ENCODE measurements around the gene ANKRD66.
"Not testable (repeated sequence)": the region's sequence is repeated elsewhere in the genome, so short reads cannot be mapped to it uniquely, and the experiment has no call there.

ANKRD66 gene

DNA sequence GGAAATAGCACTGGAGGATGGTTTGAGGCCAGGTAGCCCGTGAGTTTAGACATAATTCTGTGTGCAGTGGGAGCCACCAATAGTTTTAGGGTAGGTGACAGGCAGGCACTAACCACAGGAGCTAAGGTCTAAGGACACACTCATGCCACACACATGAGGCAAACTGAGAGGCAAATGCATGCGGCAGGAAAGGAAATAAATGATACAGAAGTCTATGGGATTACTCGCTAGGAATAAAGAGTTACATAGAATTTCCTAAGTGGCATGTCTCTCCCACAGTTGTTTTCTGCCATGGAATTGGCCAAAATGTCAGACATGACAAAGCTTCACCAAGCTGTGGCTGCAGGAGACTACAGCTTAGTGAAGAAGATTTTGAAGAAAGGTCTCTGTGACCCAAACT lies 4.9 kb downstream of the ANKRD66 start:
- DNase-seq (ENCODE audit: low spot score), result no peak

DNA sequence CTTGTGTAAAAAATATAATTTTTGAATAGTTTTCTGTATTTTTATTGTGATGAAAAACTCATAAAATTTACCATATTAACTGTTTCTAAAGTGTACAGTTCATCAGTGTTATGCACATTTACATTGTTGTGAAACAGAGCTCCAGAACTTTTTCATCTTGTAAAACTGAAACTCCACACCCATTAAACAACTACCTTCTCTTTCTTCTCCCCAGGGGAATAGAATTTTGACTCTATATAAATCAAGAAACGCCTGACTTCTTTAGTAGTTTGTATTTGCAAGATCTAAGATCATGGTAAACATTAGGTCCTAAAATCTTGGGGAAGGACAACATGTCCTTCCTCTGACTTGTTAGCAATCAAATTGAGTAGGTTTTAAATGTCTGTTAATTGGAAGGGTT lies 9.1 kb downstream of the ANKRD66 start:
- DNase-seq (ENCODE audit: low spot score), result no peak

DNA sequence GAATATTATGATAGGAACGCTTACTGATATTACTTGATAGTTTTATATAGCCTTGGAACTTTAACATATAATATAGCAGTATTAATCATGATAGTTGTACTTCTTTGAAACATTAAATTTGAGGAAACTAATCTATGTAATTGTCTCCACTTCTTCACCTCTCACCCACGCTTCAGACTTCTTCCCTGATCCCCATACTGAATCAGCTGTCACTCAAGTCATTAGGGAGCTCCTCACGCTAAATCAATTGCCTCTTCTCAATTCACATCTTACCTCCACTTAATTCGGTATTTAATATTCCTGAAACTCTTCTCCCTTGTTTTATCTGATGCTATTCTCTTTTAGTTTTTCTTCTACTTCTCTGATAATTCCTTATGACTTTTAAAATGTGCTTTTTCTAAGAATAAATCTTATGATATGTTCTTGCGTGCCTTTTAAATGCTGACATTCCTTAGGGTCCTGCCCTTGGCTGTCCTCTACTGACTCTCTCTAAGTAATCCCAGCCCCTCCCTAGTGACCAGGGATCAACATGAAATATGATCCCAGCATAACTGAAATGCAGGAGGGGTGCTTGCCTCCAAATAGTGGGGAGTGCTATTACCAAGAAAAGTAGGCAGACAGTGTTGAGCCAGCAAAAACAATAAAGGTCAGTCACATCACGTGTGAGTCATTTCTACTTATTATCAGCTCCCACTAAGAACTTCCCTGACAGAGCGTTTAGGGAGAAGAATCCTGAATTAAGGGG lies 9.9 kb downstream of the ANKRD66 start:
- no peak for DNase-seq (ENCODE audit: low spot score)

DNA sequence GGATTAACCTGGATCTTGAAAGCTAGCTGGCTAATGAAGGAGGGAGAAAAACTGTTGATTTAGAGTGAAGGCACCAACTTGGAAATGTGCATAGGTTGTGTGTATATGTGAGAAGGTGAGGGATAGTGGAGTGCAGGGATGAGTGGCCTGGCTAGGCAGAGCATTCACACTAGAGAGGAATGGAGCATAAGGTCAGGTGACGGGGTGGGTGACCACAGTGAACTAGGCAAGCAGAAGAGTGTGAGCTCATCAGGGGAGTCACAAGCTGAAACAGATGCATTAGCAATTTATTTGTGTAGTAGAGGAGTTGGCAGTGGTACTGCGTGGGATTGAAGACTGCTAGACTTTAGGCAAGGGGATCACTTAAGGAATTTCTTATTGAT lies 10.5 kb downstream of the ANKRD66 start:
- DNase-seq (ENCODE audit: low spot score), result no peak

DNA sequence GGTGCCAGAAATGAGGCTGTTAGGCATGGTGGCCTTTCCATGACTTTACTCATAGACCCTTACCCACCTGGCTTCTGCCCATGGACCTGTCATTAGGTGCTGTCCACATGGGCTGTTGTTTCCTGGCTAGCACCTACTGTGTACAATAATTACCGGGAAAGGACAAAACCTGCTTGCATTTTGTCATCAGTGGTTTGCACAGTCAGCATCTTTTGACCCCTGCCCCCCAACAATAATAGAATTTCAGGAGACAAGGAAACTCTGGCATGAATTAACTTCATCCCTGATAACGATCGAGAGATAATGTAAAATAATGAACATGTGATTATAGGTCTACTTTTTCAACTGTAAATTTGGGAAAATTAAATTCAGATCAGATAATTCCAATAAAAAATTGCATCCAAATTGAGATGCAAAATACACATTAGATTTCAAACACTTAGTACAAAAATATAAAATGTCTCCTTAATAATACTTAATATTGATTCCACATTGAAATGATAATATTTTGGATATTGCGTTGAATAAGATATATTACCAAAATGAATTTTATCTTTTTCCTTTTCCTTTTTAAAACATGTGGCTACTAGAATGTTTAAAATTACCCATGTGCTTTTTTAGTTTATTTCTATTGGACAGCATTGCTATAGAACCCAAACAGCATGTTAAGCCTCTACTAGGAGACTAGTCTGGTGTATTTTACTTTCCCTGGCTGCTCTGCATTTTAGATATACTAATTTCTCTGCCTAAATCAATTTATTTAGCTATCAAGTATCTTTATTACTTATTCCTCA lies 12.4 kb downstream of the ANKRD66 start:
- no peak for DNase-seq (ENCODE audit: low spot score)

DNA sequence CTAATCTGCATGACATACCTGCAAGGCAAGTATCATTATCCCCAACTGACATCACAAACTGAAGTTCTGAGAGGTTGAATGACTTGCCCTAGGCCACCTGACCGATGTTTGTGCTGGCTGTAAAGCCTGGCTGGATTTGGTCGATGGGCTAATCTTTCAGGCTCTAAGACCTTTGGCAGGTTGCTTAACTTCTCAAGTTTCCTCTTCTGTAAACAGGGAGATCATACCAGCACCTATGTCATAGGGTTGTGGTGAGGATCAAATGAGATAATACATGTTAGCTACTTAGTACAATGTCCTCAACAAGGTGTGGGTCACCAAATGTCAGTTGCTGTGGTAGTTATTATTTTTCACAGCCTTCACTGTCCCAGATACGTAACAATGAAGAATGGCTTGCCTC lies 14.2 kb downstream of the ANKRD66 start:
- DNase-seq (ENCODE audit: low spot score), result no peak

DNA sequence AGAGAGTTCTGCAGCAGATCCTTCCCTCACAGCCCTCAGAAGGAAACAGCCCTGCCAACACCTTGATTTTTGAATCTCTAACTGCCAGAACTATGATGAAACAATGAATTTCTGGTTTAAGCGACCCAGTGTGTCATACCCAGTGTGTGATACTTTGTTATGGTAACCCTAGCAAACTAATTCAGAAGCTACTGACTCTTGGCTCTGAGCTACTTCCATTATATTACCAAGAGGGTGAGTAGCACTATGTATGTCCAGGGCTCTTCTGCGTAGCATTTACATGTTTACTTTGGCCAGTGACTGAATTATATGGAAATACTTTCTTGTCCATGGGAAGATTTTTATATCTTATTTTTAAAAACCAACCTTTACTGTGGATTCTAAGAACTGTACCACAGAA lies 16.7 kb downstream of the ANKRD66 start:
- no peak for DNase-seq (ENCODE audit: low spot score)

DNA sequence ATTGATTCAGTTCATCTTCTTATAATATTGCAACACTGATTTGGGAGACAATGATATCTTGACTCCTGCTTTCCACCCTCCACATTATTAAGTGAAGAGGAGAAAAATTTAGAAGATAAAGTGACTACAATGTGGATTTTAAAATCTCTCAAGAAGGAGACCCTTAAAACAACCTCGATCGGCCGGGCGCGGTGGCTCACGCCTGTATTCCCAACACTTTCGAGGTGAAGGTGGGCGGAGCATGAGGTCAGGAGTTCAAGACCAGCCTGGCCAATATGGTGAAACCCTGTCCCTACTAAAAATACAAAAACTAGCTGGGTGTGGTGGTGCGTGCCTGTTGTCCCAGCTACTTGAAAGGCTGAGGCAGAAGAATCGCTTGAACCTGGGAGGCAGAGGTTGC lies 17.5 kb downstream of the ANKRD66 start:
- not testable (repeated sequence) for DNase-seq (ENCODE audit: low spot score)

DNA sequence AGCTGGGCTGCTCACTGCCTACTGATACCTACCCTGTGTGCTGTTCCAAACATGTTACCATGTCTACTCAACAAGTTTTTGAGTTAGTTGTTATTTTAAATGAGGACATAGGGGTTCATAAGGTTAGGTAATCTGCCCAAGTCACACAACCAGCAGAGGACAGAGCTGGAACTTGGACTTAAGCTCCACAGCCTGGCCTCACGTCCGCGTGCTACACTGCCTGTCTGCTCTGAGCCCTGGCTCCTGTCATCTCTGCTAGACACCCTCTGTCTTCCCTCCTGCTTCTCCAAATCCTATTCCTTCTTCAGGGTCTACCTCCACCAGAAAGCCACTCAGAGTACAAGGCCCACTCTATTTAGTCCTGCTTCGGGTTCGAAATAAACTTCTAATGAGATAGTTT lies 18.2 kb downstream of the ANKRD66 start:
- no peak for DNase-seq (ENCODE audit: low spot score)

DNA sequence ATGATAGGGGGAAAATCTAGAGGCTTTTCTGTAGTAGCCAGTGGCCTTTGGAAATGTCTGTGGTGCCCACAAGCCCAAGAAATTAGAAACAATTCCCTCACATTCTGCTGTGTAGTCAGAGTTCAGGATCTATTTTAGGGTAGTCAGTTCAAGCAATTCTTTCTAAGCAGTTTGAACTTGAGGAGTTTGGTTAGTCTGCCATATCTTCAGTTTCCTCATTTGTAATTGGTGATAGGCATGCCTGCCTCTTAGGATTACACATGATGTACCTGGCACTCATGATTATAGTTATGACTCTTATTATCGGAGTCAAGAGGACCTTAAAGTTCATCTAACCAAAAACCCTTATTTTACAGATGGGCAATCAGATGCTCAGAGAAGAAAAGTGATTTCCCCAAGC lies 25.3 kb downstream of the ANKRD66 start:
- DNase-seq (ENCODE audit: low spot score), result no peak

DNA sequence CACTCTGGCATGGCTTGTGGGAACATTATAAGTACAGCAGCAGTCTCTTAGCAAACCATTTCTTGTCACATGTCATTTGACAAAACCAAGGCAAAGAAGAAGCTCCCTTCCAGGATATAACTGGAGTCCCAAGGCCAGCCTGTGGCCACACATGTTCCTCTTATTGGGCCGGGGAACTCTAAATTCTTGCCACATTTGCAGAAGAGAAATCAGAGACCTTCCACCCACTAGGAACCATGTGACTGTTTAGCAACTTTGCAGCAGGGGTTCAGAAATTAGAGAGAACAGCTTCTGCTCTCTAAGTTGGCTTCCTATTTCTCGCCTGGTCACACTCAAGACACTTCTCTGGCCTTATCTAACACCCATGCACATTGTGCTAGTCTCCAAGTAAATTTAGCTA lies 26.0 kb downstream of the ANKRD66 start:
- DNase-seq (ENCODE audit: low spot score), result no peak

DNA sequence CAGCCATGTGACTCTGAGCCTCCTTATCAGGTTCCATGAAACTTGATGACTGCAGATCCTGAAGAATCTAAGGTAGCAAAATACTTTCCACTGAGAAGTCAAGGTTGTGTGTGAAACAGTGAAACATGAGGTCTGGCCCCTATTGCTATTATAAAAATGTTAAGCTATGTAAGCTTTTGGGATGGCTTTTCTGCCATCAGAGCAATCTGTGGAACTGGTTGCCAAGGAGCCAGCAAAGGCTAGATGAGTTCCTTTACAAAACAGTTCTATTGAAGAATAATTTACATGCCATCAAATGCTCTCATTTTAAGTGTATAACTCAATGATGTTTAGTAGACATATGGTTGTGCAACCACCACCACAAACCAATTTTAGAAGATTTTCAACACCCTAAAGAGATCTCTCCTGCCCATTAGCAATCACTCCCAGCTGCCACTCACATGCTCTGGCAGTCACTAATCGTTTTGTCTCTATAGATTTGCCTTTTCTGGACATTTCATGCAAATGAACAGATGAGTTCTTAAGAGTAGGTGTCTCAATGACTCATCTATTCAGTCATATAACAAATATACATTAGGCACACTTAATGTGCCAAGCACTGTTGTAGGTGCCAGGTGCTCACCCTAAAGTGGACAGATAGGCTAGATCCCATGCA lies 26.6 kb downstream of the ANKRD66 start:
- DNase-seq (ENCODE audit: low spot score), result no peak

DNA sequence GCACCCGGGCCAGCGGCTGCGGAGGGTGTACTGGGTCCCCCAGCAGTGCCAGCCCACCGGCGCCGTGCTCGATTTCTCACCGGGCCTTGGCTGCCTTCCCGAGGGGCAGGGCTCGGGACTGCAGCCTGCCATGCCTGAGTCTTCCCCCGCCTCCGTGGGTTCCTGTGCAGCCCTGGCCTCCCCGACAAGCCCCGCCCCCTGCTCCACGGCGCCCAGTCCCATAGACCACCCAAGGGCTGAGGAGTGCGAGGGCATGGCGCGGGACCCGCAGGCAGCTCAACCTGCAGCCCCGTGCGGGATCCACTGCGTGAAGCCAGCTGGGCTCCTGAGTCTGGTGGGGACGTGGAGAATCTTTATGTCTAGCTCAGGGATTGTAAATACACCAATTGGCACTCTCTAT lies 28.0 kb downstream of the ANKRD66 start:
- DNase-seq (ENCODE audit: low spot score), result not testable (repeated sequence)

DNA sequence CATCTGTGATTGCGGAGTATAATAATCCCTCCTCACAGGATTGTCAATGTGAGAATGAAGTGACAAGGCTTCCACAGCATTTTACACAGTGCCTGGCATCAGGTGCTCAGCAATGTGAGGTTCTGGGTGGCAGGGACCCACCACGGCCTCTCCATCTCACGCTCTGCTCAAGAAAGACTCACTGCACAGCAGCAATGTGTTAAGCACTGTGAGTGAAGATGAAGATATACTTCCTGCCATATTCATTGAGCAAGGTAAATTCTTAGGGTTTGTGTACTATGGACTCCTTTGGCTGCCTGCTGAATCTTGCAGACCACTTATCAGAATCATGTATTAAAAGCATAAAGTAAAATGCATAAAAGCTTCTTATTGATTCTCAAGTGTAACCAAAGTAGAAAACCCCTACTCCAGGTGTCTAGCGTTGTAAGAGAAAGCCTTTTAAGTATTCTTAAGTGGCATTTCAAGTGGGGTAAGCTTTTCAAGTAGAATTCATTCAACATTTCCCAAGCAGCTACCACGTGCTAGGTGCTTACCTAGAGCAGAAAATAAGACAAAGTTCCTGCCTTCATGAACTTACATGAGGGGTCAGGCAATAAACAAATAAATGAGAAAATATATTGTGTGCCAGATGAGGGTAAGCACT lies 29.5 kb downstream of the ANKRD66 start:
- DNase-seq (ENCODE audit: low spot score), result no peak

DNA sequence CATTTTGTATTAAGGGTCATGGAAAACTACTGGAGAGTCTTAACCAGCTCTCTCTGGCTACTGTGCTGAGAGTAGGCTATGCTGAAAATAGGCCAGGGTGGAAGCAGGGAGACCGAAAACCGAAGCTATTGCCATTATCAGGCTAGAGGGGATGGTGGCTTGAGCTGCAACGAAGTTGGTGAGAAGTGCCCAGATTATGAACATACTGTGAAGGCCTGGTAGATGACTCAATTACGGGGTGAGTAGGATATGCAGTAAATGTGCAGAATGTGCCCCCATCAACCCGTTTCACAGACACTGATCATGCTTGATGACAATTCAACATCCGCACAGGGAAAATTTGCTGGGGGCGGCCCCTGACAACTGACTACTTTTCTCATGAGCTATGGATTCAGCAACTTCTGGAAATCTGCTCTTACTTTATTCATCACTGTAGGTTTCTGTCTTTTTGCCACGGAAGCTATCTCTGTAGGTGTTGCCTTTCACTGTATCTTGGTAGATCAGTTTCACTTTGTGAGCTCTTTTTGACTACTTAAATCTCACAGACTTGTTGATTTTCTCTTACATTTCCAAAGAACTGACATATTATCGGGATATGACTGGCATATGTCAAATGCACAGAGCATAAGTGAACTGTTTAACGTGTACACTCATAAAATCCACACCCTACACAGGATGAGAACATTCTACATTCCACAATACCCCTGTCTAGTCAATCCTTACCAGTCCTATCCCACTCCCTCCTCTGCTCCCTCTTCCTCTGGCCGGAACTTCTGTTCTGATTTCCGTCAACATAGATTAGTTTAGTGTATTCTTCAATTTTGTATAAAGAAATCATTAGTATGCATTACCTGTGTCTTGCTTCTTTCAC lies 31.0 kb downstream of the ANKRD66 start:
- no peak for DNase-seq (ENCODE audit: low spot score)

DNA sequence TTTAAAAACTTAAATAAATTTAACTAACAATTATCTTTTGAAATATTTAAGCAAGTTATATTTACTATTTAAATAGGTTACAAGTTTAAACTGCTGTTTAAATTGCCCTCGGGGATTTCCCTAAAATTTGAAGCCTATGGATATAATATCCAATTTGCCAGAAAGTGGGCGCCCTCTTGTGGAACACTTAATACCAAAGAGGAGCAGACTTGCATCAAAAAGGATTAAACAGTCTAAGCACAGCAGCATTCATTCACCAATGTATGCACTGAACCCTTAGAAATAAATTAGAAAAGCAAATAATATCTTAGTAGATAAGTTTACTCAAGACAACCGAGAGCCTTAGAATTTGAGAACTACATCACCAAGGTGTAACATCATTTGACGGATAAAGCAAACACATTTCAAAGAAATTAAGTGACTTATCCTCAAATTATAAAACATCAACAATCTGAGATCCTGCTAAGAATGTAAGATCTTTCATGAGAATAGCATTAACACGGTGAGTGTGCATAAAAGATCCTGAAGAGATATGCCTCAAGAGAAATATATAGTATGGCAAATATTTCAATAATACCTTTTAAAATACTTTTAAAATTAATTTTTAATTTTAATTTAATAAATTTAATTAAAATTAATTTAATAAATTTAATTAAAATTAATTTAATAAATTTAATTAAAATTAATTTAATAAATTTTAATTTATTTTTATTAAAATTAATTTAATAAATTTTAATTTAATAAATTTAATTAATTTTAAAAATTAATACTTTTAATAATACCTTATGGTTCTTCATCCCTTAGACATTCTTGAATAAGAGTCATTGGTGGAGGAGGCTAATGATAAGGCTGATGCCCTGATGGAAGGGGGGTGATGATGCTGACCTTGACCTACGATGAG lies 35.0 kb downstream of the ANKRD66 start:
- DNase-seq (ENCODE audit: low spot score), result peak; percentile 52

DNA sequence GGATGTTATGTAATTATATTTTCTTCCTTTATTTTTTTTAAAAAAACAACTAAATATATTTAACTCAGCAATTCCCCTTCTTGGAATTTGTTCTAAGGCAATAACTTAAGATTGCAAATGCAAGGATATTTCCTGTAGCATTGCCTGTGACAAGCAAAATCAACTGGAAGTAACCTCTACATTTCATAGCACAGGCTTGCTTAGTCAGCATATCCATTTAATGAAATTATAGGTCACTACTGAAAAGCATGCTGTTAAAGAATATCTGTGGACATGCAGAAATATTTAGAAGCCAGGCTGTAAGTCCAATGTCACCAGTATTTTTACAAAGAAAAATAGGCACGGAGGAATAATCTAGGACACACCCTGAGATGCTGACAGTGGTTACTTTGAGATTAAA lies 37.8 kb downstream of the ANKRD66 start:
- no peak for DNase-seq (ENCODE audit: low spot score)

DNA sequence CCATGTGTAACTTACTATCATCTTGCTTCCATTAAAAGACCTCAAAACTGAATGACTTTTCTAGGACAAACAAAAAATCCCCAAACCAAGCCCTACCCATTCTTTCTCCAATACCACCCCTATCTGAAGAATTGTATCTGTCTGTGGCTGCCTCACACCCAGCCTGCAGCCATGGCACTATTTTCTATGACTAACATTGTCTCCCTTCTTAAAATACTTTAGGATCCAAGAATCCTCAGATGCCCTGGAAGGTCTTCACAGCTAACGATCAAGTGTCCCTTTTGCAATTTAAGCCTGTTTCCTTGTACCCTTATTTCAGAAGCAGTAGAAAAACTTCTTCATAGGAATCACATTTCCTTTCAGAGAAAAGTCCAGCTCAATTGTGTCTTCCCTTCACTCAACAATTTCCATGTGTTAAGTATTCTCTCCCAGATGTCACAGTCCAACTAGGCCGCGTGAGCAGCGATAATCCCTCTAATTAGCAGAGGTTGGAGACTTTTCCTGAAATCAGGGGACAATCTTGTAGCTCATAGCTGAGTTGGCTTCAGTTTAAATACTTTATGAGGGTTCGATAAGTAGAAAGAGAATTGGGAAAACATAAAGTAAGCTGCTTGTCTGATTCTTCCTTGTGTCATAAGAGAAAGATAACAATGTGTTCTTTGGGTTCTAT lies 41.3 kb downstream of the ANKRD66 start:
- no peak for DNase-seq (ENCODE audit: low spot score)

DNA sequence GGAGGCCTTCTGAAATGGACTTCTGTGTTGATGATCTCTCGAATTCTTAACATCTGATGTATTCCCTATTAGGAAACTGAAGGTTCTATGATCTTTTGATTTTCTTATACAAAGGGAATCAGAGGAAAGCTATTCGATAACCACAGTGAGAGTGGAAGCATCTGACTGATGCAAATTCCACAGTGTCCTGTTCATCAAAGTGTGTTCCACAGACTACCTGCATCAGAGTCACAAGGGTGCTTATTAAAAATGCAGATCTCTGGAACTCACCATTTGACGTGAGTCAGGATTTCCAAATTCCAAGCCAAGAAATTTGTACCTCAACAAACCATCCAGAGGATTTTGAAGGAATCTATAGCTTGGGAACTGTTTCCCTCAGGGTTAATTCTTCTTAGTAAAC lies 42.1 kb downstream of the ANKRD66 start:
- DNase-seq (ENCODE audit: low spot score), result no peak
